Activated gamma-delta T cell treated with Interleukin-2 at 50 U/mL for 16 hours (primary cell): ENCODE measurements around the gene GNAT1.

Source experiments
- DNase-seq: peaks from one replicate; pipeline ENCODE4 v3.0.0-alpha.2; 2020

The GNAT1 gene

DNA sequence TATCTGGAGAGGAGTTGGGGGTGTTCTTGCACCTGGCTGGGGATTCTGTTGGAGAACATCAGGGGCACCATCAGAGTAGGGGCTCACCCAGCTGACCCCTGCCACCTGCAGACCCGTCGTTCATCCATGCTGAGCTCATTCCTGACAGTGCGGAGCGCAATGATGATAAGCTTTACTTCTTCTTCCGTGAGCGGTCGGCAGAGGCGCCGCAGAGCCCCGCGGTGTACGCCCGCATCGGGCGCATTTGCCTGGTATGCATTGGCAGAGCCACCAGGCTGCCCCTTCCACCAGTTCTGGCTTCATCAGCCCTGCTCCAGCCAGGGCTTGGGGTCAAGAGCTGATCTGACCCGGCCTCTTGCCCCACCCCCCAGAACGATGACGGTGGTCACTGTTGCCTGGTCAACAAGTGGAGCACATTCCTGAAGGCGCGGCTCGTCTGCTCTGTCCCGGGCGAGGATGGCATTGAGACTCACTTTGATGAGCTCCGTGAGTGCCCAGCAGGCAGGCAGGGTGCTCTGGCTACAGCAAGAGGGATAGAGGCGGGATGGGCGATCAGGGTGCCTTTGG lies 8.8 kb upstream of the GNAT1 start:
- DNase-seq: no peak

DNA sequence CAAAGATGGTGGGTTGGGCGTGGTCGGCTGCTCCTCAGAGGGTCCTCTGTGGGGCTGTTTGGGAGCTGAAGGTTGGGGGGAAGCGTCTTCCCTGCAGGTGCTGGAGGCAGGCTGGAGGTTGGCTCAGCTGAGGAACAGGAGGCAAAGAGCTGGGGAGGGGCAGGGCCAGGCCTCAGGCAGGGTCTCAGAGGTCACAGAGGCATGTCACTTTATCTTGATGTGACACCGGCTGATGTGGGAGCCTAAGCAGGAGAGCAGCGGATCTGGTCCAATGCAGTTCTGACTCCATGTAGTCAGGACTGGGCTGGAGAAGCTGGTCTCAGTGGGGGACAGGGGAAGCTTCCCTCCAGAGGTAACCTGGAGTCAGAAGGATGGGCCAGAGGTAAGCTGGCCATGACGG lies 7.7 kb upstream of the GNAT1 start:
- no peak for DNase-seq

DNA sequence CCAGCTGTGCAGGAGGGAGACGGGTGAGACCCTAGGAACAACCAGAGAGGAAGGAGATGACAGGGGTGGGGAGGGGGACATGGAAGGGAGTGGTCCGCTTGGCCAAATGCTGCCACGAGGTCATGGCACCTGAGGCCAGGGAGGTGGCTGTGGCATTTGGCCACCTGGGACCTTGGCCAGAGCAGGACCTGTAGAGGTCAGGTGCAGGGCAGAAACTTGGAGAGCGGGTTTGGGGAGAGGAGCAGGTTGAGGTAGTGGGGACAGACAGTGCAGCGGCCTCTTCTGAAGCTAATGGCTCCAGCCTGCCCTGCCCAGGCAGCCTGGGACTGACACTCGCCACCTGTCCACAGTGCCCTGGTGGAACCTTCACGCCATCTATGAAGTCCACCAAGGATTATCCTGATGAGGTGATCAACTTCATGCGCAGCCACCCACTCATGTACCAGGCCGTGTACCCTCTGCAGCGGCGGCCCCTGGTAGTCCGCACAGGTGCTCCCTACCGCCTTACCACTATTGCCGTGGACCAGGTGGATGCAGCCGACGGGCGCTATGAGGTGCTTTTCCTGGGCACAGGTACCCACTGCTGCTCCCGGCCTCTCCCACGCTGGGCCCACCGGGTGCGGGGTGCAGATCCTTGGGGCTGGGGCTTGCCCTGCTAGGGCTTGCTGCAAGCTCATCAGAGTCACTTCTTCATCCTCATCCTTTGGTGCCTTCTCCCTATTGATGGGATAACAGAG lies 7.0 kb upstream of the GNAT1 start:
- no peak for DNase-seq

DNA sequence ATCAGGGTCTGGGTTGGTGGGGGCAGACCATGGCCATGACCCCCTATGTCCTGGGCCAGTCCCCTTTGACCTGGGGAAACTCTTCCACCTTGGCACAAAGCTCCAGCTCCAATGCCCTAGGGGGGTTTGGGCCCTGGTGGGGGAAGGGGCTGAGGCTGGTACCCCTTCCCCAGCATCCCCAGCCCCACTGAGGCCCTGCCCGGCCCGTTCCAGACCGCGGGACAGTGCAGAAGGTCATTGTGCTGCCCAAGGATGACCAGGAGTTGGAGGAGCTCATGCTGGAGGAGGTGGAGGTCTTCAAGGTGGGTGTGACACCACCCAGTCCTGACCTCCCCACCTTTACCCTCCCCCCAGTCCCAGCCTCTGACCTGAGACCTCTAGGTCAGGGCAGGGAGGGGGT lies 6.2 kb upstream of the GNAT1 start:
- no peak for DNase-seq

DNA sequence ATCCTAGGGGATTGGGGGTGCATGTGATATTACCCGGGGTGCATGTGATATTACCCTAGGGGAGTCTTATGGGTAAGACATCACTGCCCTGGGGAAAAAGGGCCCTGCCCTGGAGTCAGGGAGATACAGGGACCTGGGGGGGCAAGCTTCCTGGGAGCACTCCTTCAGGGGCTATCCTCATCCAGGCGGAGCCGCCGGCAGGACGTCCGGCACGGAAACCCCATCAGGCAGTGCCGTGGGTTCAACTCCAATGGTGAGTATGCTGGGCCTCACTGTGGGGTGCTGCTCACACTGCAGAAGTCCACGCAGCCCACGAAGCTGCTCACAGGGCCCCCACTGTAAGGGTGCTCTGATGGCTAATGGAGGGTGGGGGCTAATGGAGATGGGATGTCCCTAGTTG lies 5.3 kb upstream of the GNAT1 start:
- DNase-seq: no peak

DNA sequence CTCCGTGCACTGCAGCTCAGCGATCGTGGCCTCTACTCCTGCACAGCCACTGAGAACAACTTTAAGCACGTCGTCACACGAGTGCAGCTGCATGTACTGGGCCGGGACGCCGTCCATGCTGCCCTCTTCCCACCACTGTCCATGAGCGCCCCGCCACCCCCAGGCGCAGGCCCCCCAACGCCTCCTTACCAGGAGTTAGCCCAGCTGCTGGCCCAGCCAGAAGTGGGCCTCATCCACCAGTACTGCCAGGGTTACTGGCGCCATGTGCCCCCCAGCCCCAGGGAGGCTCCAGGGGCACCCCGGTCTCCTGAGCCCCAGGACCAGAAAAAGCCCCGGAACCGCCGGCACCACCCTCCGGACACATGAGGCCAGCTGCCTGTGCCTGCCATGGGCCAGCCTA lies 3.7 kb upstream of the GNAT1 start:
- DNase-seq: no peak

DNA sequence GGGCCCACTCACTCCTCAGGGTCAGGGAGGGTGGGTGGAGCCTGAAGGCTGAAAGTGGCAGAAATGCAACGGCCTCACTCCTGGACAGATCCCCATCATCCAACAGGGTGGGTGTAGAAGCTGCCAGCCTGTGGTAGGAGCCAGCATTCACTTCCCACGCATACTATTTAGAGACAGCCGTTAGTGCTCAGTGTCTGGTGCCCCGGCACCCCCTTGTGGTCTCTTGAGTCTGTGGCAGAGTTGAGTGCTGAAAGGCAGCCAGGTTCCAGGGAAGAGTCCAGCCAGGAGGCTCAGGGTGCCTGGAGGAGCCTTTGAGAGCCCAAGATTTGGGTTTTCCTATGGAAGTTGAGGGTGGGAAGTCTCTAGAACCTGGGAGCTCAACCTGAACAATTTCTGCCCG lies 2.1 kb upstream of the GNAT1 start:
- no peak for DNase-seq

DNA sequence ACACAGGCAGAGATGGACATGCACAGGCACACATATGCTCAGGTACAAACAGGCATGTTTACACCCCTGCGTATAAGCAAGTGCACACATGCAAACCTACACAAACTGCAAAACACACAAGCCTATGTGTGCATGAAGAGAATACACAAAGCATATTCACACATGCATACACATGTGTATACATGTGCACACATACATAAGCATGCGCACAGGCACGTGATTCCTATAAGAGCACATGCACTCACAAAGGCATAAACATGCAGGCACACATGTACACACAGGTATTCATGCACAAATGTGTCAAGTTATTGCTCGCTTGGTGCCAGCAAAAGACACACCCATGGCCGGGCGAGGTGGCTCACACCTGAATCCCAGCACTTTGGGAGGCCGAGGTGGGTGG lies 1.4 kb upstream of the GNAT1 start:
- no peak for DNase-seq

DNA sequence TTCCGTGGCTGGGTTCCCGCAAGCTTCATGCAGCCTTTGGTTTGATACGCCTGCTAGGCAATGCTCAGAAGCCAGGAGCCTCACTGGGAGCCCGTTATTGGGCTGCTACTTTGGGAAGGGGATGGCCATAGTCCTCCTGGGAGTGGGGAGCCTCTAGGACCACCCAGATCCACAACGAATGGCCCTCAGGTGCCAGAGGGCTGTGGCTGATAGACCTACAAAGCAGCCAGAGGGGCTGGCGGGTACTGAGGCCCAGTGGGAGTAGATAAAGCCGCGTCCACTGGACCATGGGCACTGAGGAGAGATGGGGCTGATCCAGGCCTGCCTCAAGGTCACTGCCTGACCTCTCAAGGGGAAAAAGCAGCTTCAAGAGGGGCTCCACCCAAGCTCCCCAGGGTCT lies 714 bp downstream of the GNAT1 start:
- no peak for DNase-seq

DNA sequence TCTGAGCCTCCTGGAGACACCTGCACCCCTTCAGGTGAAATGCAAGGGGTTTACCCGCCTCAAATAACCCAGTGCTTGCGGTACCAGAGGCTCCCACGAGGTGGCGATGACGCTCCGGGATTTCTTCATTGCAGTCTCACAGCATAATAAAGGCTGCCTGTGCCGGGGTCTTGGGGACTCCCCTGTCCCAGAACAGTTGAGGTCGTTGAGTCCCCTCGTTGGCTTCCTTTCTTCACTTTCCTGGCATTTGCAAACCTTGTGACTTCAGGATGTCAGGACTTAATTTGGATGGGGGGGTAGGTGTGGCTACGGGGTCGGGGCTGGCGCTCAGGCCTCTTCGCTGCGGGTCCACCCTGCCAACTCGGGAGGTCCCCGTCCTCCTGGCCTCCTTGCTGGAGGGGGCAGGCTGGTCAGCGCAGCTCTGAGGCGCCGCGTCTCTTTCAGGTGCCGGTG lies 1.3 kb downstream of the GNAT1 start:
- peak; percentile 82 for DNase-seq

DNA sequence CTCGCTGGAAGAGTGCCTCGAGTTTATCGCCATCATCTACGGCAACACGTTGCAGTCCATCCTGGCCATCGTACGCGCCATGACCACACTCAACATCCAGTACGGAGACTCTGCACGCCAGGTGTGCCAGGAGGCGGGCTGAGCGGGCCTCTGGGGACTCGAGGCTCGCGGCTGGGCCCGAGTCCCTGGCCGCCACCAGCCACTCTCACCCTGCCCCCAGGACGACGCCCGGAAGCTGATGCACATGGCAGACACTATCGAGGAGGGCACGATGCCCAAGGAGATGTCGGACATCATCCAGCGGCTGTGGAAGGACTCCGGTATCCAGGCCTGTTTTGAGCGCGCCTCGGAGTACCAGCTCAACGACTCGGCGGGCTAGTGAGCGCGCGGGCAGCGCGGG lies 1.9 kb downstream of the GNAT1 start:
- no peak for DNase-seq

DNA sequence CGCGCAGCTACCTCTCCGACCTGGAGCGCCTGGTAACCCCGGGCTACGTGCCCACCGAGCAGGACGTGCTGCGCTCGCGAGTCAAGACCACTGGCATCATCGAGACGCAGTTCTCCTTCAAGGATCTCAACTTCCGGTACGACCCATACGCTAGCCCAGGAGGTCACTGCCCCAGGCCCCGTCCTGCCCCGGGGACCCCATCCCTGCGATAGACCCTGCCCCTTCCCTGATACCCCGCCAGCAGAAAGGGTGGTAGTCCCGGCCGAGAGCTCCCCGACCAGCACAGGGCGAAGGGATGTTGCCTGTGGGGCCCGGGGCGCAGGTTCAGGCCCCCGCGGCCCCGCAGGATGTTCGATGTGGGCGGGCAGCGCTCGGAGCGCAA lies 2.3 kb downstream of the GNAT1 start:
- DNase-seq: no peak

DNA sequence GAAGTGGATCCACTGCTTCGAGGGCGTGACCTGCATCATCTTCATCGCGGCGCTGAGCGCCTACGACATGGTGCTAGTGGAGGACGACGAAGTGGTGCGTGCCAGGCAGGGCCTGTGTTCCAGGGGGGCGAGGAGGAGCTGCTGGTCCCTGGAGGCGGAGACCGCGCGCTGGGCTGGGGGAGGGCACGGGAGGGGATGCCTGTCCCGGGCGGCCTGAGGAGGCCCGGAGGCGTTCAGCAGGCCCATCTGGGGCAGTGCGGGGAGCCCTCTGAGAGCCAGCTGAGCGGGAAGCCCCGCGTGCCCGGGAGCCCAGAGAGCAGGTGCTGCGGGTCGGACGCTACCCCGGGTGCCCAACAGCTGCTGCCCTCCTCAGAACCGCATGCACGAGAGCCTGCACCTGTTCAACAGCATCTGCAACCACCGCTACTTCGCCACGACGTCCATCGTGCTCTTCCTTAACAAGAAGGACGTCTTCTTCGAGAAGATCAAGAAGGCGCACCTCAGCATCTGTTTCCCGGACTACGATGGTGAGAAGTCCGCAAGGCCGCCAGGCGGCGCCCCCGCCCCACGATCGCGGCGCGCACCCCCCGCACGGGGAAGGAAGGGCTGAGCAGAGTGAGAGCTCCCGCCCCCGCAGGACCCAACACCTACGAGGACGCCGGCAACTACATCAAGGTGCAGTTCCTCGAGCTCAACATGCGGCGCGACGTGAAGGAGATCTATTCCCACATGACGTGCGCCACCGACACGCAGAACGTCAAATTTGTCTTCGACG lies 2.9 kb downstream of the GNAT1 start:
- DNase-seq: peak; percentile 84

DNA sequence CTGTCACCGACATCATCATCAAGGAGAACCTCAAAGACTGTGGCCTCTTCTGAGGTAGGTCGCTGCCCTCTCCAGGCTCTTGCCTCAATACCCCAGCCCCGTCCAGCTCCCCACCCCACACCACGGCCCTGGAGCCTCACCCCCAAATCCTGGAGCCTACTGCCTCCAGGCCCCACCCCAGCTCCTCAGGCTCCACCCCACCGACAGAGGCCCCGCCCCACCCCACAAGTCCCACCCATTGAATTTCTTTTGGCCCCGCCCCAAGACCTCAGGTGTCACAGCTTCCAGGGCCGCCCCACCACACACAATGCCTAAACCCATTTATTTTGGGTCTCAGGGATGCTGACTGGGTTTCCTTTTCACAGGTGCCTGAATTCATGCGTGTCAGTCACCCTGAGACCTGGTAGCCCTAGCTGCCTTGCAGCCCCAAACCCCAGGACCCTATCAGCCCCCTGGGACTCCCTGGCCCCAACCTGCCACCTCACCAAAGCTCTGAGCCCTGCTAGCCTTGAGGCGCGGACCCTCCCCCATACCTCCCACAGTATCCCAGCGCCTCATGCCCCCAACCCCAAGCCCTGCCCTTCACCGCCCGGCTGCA lies 3.6 kb downstream of the GNAT1 start:
- peak; percentile 31 for DNase-seq

DNA sequence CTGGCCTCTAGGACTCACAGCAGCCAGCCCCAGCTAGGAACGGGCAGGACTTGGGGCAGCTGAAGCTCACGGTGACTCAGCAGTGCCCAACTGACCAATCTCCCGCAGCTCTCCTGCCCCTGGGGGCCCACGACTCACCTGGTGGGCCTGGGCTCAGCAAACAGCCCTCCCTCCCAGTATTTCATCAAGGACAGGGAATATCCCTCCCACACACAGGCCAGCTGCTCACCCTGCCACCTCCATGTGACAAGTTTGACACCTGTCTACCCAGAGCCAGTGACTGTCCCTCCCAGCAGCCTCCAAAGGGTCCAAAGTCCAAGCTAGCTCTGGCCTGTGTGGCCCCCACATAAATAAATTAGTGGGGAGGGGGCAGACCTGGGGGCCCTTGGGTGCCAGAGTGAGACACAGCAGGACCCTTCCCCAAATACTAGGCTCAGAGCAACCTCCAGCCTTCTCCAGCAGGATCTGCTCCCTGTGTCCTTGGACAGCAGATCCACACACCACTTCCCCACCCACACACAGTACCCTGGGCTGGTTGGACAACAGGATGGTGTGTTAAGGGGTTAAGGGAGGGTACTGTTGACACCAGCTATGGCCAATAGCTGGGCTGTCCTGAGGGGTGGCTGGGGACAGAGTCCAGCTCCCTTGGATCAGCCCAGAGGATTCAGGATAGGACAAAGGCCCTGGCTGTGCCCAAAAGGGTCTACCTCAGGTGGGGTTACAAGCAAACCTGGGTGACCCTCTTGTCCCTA lies 4.3 kb downstream of the GNAT1 start:
- DNase-seq: no peak

DNA sequence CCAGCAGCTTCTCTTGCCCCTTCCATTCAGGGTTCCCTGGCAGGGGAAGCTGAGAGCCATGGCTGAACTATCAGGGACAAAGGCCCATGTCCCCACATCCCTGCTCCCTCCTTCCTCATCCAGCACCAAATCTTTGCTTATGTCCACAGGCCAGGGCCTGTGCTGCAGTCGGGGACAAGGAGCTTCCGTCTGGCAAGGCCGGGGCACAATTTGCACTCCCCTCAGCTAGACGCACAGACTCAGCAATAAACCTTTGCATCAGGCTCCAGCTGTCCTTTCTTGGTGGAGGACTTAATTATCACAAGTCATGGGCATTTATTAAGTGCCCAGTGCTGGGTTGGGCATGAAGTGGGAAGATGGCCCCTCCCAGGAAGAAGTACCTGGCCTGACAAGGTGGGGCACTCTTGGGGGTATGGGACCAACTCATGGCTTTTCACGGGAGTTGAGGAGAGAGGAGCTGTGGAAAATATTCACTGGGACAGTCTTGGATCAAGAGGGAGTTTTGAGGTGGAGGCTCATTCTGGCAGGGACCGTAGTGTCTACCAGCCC lies 4.9 kb downstream of the GNAT1 start:
- DNase-seq: no peak

DNA sequence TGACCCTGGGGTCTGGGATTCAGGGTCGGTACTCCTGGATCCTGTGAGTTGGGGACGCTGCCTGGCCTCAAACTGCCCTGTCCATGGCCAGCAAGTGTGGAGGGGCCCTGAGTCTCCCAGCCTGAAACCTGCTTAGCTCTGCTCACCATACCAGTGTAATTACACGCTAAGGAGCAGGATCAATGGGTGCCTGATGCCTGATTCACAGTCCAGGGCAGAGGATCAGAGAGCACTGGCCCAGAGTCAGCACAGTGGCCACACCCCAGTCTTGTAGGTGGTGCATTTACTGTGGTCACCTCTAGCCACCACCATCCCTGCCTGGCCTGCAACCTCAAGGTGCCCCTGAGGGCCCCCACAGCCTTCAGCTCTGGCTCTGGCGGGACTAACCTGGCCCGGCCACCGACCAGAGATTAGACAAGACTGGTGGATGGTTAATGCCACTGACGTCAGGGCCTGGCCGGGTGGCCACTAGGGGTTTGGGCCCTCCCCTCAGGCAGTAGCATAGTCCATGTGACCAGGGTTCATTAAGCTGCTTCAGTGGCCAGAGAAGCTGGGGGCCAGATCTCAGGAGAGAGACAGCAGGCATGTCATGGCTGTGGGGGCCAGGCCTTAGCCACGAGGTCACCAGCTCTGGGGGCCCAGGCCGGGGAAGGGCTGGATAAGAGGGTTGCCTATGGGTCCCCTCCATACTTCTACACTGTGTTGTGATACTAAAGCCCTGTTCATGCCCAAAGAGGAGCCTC lies 10.3 kb downstream of the GNAT1 start:
- no peak for DNase-seq

DNA sequence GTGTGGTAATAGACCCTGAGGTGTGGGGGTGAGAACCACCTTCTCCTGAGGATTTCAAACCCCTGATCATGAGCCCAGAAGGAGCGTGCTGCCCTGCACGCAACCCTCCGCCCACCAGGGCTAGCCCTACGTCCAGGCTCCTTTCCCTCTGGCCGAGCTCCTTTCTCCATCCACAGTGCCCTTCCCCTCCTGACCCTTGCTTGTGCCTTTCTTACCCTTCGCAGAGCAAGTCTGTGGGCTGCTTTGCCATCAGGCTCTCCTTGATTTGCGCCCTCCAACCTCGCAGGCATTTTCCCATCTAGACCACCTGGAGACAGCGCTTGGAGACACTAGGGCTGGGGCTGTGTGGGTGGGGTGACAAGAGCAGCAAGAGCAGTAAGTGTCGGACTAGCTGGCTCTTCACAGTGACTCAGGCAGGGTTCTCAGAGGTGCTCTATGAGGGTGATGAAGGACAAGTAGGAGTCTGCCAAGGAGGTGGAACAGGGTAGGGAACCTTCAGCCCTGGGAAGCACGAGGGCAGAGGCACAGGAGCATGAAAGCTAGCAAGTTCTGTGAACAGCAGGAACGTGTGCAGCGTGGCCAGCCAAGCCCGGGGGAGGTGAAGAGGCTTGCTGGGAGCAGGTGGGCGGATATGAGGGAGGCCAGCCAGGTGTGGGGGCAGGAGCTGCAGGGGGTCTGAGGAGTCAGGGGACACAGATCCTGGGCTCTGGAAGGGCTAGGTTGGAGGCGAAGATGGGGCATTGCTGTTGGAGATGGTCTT lies 11.1 kb downstream of the GNAT1 start:
- DNase-seq: no peak

DNA sequence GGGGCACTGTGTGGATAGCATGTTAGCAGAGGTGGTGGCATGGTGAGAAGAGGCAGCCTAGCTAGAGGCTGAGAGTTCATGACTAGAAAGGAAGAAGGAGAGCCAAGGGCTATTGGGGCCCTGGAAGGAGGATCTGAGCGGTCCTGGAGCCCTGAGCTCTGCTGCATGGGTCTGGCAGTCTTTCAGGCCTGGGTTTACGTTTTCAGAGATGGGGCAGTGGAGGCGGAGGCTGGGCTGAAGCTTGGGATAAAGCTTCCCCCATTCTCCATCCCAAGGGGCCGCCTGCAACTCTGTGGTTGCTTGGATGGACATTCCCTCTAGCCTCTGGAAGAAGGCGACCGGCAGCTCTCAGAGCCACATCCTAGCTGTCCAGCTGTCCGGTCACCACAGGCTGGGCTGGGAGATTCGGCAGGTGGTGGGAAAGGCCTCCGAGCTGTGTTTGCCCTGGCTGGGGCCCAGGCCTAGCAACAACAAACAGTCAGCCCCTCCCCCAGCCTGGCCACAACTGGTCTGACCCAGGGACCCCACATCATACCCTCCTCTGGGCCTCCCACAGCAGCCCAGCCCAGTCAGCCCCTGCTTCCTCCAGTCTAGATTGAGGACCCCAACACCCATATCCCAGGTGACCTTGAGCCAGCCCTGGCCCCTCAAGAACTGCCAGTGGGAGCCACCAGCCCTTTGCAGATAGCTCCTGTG lies 11.9 kb downstream of the GNAT1 start:
- no peak for DNase-seq
